ENCODE results near the gene FAM177B. TPM values are rescaled to one million over a fixed set of nuclear protein-coding genes. Genes with fewer than 3 reads are reported as not detected.

FAM177B gene
- total RNA-seq, 2 donors from 2014 or later: 8.5 to 19.5 TPM

GRCh38 chr1:222711319-222712252 lies 25.4 kb upstream of the FAM177B start:
- intact Hi-C loops (cut with DNase I): loop anchor here (5.0 kb wide), 1 partner anchor 59 kb away; no protein-coding TSS in a partner anchor
- Histone ChIP-seq H3K4me1 (no peaks in the 10 kb centered on the region), H3K9ac (ENCODE audit: low read depth in 2 of 2, low read length in 2 of 2) (peak overlapping the region; percentile 72 to 97), H3K36me3 (no peaks in the 10 kb centered on the region), H3K27me3 (no peaks in the 10 kb centered on the region), H3K4me3 (peak overlapping the region; percentile 63), H3K27ac (peak overlapping the region; percentile 98), H3K9me3 (no peaks in the 10 kb centered on the region)
- TF ChIP-seq CTCF (IDR thresholded peaks at IDR 0.05): no peak
- peak; percentile 72 for DNase-seq

GRCh38 chr1:222712253-222713090 lies 24.5 kb upstream of the FAM177B start, which contains the start of the genes AIDA and BROX:
TSS of gene AIDA (minus strand) at chr1:222712491. CDS start at chr1:222712317, 174 bp downstream.
TSS of gene BROX (plus strand) at chr1:222712564. CDS start at chr1:222715700, 3,136 bp downstream.
- DNase-seq: peak; percentile 97
- TF ChIP-seq CTCF (IDR thresholded peaks at IDR 0.05): no peak
- H3K27ac ChIP-seq: peak within 1 kb of the TSS; percentile 98
- peak within 1 kb of the TSS; percentile 63 for H3K4me3 ChIP-seq
- intact Hi-C loops (cut with DNase I): loop anchor here (5.0 kb wide), 1 partner anchor 60 kb away; no protein-coding TSS in a partner anchor
- no peaks in the 10 kb centered on the region for H3K9me3 ChIP-seq
- H3K27me3 ChIP-seq: no peaks in the 10 kb centered on the region
- peaks cover under 1% of the 10 kb centered on the region for H3K36me3 ChIP-seq
- H3K4me1 ChIP-seq: no peaks in the 10 kb centered on the region
- H3K9ac ChIP-seq (ENCODE audit: low read depth in 2 of 2, low read length in 2 of 2): peak within 1 kb of the TSS; percentile 84 to 97

GRCh38 chr1:222713091-222713961 lies 23.7 kb upstream of the FAM177B start:
- Histone ChIP-seq H3K9ac (ENCODE audit: low read depth in 2 of 2, low read length in 2 of 2) (peak overlapping the region; percentile 84 to 97), H3K27ac (peak overlapping the region; percentile 98), H3K9me3 (no peaks in the 10 kb centered on the region), H3K36me3 (peaks cover 4% of the 10 kb centered on the region), H3K4me1 (no peaks in the 10 kb centered on the region), H3K27me3 (no peaks in the 10 kb centered on the region), H3K4me3 (peak overlapping the region; percentile 63)
- DNase-seq: peak; percentile 96
- TF ChIP-seq CTCF (IDR thresholded peaks at IDR 0.05): no peak
- intact Hi-C loops (cut with DNase I): loop anchor here (5.0 kb wide), 1 partner anchor 61 kb away; no protein-coding TSS in a partner anchor

- H3K36me3 ChIP-seq: peaks cover 12% of the 10 kb centered on the region
- no peak for TF ChIP-seq CTCF (IDR thresholded peaks at IDR 0.05)
- no peaks in the 10 kb centered on the region for H3K4me1 ChIP-seq
- no peaks in the 10 kb centered on the region for H3K9me3 ChIP-seq
- H3K27ac ChIP-seq: no peak overlapping the region
- no peaks in the 10 kb centered on the region for H3K27me3 ChIP-seq
- intact Hi-C loops (cut with DNase I): no loop called here
- no peak overlapping the region for H3K4me3 ChIP-seq
- H3K9ac ChIP-seq (ENCODE audit: low read depth in 2 of 2, low read length in 2 of 2): no peak overlapping the region
- no peak for DNase-seq
Measured at GRCh38 chr1:222716393-222716792, 20.6 kb upstream of the FAM177B start.
